Measurements from ENCODE around the gene MEGF6.

MEGF6 gene

DNA sequence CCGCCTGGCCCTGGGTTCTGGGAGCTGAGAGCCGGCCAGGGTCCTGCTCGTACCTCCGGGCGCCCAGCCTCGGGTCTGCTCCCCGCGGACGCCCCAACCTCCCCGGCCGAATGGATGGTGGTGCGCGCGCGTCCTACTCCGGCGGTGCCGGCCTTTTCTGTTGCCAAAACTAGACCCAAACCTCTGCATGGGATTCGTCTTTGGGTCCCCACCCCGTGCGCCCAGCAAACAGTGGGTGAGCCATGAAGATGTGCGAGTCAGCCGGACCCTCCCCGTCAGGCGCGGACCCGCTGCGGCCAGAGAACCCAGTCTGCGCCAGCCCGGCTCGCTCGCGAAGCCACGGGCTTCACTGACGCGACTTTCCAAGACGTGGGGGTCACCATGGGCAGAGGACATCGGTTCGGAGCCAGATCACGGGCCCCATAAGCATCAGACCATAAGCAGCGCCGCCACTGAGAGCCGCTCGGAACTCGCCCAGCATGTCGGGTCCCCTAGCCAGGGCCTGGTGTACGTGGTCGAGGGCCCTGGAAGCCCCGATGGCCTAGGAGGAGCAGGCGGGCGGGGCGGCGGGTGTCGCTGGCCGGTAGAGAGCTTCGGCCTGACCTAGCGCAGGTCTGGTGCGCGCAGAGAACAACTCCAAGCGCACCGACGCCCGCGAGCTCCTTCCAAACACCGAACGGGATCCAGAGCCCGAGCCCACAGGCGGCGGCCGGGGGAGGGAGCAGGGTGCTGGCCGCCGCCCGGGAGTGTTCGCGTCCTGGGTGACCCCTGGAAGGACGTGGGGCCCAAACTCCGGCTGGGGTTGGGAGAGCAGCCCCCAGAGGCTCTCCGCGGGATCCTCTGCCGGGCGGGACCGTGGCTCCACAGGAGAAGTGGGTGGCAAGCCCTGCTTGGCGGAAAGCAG is 40.0 kb upstream of the MEGF6 start:
- TF ChIP-seq, protein P1, sequence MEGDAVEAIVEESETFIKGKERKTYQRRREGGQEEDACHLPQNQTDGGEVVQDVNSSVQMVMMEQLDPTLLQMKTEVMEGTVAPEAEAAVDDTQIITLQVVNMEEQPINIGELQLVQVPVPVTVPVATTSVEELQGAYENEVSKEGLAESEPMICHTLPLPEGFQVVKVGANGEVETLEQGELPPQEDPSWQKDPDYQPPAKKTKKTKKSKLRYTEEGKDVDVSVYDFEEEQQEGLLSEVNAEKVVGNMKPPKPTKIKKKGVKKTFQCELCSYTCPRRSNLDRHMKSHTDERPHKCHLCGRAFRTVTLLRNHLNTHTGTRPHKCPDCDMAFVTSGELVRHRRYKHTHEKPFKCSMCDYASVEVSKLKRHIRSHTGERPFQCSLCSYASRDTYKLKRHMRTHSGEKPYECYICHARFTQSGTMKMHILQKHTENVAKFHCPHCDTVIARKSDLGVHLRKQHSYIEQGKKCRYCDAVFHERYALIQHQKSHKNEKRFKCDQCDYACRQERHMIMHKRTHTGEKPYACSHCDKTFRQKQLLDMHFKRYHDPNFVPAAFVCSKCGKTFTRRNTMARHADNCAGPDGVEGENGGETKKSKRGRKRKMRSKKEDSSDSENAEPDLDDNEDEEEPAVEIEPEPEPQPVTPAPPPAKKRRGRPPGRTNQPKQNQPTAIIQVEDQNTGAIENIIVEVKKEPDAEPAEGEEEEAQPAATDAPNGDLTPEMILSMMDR (IDR thresholded peaks at IDR 0.05; ENCODE audit: borderline replicate concordance, control extremely low read depth, extremely low read depth, insufficient read depth, missing control alignments), result no peak
- in situ Hi-C loops (cut with MboI; ENCODE audit: low sequenced_read_pairs, unreplicated experiment), result no loop called here
- DNase-seq (ENCODE audit: low spot score), result no peak

DNA sequence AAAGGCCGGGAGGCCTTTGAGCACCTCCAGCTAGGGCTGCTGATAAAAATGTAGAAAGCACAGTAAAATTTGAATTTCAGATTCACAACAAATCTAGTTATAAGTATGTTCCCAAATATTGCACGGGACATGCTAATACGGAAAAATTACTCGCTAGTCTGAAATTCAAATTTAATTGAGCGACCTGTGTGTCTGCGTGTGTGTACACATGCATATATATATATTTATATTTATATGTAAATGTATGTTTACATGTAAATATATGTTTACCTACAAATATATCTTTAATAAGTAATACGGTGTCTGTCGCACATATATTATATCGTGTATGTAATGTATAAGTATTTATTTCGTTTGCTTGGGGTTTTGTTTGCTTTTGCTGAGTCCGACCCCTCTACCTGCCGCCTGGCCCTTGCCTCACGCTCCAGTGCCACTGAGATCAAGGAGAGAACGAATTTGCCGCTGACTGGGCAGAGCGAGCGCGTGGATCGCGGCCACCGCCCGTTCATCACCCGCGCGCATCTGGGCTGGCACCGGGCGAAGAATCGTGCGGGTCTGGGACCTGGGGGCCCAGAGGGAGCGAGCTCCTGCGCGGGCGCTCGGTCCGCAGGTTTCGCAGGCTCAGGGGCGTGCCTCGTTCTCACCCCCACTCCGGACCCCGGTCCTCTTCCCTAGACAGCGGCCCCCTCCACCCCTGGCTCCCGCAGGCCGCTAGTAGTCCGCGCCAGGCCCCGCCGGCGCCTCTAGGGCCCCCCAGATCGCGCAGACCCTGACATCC is 39.1 kb upstream of the MEGF6 start:
- TF ChIP-seq, protein P1 (IDR thresholded peaks at IDR 0.05; ENCODE audit: borderline replicate concordance, control extremely low read depth, extremely low read depth, insufficient read depth, missing control alignments), result no peak
- DNase-seq (ENCODE audit: low spot score), result no peak
- in situ Hi-C loops (cut with MboI; ENCODE audit: low sequenced_read_pairs, unreplicated experiment), result no loop called here

DNA sequence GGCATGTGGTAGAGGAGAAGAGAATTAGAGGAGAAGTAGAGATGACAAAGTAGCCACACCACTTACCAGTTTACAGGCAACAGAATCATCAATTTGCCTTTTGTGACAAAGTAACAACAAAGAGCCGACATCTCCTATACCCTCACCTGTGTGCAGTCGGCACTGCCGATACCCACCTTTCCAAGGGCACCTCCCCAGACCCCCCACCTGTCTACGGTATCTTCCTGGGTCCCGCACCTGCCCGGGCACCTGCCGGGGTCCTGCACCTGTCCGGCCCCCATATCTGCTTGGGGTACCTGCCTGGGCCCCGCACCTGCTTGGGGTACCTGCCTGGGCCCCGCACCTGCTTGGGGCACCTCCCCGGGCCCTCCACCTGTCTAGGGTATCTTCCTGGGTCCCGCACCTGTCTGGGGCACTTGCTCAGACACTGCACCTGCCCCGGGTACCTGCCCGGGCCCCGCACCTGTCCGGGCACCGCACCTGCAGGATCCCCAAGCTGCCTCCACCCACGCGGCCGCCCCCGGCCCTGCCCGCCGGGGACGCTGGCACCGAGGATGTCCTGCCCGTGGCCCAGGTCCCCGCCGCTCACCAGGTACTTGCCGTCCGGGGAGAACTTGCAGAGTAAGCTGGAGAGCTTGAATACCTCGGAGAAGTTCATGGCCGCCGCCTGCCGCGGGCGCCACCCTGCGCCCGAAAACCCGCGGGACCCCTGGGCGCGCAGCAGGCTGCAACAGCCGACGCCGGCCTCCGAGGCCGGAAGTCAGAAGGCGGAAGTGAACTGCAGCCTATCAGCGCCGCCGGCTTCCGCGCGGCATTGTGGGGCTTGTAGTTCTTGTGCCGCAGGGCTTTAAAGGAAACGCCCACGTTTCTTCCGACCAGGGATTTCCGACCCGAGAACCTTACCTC is 38.3 kb upstream of the MEGF6 start, which contains the start of gene WRAP73:
TSS of gene WRAP73 (minus strand) at position 762 of the 906 bp plus-strand sequence. CDS start at position 658, 104 bp downstream.
- in situ Hi-C loops (cut with MboI; ENCODE audit: low sequenced_read_pairs, unreplicated experiment), result no loop called here
- TF ChIP-seq, protein P1 (IDR thresholded peaks at IDR 0.05; ENCODE audit: borderline replicate concordance, control extremely low read depth, extremely low read depth, insufficient read depth, missing control alignments), result peak; percentile 24
- peak; percentile 96 for DNase-seq (ENCODE audit: low spot score)

DNA sequence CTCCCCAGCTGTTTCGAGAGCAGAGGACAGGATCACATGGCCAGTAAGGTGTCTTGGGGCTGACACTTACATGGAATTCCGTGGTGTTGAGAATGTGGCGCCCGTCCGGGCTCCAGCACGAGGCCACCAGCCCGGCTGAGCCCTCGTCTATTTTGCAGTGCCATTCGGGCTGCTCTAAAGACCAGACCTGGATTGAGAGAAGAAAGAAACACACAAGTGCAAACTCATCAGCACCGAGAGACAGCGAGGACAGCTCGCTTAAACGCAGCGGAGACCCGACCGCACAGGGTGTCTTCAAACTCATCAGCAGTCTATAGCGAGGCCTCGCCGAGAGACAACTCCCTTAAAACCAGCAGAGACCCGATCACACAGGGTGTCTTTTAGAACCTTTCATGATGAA is 35.3 kb upstream of the MEGF6 start:
- no peak for DNase-seq (ENCODE audit: low spot score)
- in situ Hi-C loops (cut with MboI; ENCODE audit: low sequenced_read_pairs, unreplicated experiment), result no loop called here
- TF ChIP-seq, protein P1 (IDR thresholded peaks at IDR 0.05; ENCODE audit: borderline replicate concordance, control extremely low read depth, extremely low read depth, insufficient read depth, missing control alignments), result no peak

DNA sequence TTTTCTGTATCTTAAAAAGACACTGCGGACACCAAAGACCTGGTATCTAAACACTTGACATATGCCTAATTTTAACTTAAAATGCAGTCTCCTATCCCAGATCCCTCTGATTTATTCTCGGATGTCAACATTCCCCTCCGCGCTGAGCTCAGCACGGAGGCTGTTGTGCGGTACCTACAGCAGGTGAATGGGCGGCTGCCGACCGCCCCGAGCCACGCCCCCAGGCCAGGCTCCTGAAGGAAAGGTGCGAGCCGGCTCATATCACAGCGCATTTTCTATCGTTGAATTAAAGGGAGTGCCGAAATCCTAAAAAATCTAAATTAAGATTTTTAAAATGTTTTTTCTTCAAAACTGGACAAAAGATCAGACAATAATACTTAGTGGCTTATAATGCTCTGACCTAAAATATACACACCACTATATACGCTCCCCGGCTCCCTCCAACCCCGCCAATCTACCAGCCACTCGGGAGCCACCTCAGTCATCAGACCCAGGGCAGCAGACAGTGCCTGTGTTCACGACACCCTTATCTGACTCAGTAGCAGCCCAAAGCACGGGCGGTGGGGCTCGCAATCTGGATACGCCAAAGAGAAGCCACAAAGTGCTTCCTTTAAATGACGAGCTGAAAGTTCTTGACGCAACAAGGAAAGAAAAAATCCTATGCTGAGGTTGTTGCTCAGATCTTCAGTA is 34.5 kb upstream of the MEGF6 start:
- in situ Hi-C loops (cut with MboI; ENCODE audit: low sequenced_read_pairs, unreplicated experiment), result no loop called here
- TF ChIP-seq, protein P1 (IDR thresholded peaks at IDR 0.05; ENCODE audit: borderline replicate concordance, control extremely low read depth, extremely low read depth, insufficient read depth, missing control alignments), result no peak
- DNase-seq (ENCODE audit: low spot score), result no peak
